Measurements from ENCODE around the gene ADAM23.
A peak's percentile ranks its signal among the peaks of the same experiment; 100 is the strongest.

The ADAM23 gene

GRCh38 chr2:206432193-206433082 is 10.9 kb upstream of the ADAM23 start:
- no peak for DNase-seq (ENCODE audit: low spot score)

DNA sequence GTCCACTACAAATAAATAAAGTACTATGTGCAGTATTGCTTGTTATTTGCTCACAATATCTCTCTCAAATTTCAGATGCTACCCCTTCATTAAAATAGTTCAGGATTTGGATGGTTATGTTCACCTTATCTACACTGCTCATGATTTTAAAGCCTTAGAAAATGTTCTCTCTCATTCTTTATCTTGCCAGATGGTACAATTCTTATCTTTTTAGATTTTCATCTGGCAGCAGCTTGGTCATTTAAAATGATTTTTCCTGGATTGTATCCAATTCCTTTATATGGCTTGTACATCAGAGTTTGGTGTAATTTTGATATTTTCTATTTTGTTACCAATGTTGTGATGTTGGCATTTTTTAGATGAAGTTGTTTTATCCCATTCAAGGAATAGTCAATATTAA is 10.1 kb upstream of the ADAM23 start:
- TF ChIP-seq, protein P1, sequence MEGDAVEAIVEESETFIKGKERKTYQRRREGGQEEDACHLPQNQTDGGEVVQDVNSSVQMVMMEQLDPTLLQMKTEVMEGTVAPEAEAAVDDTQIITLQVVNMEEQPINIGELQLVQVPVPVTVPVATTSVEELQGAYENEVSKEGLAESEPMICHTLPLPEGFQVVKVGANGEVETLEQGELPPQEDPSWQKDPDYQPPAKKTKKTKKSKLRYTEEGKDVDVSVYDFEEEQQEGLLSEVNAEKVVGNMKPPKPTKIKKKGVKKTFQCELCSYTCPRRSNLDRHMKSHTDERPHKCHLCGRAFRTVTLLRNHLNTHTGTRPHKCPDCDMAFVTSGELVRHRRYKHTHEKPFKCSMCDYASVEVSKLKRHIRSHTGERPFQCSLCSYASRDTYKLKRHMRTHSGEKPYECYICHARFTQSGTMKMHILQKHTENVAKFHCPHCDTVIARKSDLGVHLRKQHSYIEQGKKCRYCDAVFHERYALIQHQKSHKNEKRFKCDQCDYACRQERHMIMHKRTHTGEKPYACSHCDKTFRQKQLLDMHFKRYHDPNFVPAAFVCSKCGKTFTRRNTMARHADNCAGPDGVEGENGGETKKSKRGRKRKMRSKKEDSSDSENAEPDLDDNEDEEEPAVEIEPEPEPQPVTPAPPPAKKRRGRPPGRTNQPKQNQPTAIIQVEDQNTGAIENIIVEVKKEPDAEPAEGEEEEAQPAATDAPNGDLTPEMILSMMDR (IDR thresholded peaks at IDR 0.05; ENCODE audit: extremely low read depth, missing control alignments), result no peak

More at GRCh38 chr2:206432193-206433082, 10.9 kb upstream of the ADAM23 start:
- TF ChIP-seq, protein P1 (IDR thresholded peaks at IDR 0.05; ENCODE audit: extremely low read depth, missing control alignments), result no peak

DNA sequence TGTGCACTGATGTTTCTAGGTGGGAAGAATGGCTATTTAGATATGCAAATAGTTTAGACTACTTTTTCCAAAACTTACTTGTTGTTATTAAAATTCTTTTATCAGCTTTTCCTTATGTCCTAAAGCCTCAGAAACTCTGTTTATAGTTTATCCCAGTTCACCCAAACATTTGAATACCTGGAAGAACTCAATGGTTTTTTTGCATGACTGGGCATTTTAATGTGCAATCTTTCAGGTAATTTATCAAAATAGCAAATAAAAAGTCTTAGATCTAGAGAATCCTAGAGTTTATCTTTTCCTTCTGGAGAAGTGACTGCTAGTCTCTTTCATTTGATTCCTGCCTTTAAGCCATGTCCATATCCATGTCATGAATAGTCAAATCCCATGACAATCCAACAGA is 9.6 kb upstream of the ADAM23 start:
- no peak for DNase-seq (ENCODE audit: low spot score)
- TF ChIP-seq, protein P1 (IDR thresholded peaks at IDR 0.05; ENCODE audit: extremely low read depth, missing control alignments), result no peak

More for the DNA sequence above, 10.1 kb upstream of the ADAM23 start:
- no peak for DNase-seq (ENCODE audit: low spot score)

DNA sequence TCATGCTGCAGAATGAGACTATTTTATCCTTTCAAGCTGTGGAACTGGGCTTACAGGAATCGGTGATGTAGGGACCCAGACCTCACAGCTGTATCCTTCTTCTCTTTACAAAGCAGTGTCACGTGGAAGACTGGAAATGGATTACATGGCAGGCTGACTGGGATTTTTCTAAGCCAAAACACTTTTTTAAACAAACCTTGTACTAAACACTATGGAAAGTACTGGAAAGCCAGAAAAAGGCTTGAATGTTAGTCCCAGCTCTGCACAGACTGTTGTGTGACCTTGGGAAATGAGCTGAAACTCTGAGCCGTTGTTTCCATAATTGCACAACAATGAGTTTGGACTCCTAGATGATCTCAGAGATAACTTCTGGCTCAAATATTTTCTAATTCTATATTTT is 7.6 kb upstream of the ADAM23 start:
- no peak for DNase-seq (ENCODE audit: low spot score)

DNA sequence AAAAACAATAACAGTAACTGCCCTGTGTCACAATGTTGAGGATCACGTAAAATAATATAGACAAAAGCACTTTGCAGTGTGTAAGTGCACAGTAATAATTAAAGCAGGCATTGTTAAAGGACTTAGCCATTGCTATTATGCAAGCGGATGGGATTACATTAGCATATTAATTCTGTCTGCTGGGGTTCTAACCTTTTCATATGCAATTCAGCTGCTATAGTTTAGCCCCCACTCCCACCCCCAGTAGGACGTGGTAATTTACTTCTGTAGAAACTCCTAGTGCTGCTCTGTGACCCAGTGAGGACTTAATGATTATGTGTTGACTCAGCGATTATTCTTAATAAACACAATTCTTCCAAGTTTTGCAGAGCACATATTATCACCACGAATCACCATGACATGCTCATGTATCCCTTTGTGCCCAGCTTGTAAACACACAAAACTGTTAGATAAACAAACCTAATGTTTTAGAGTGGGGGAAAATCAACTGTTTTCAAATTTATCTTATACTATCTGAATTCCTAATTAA is 5.1 kb upstream of the ADAM23 start:
- TF ChIP-seq, protein P1 (IDR thresholded peaks at IDR 0.05; ENCODE audit: extremely low read depth, missing control alignments), result no peak
- DNase-seq (ENCODE audit: low spot score), result no peak

More for the DNA sequence above, 7.6 kb upstream of the ADAM23 start:
- TF ChIP-seq, protein P1 (IDR thresholded peaks at IDR 0.05; ENCODE audit: extremely low read depth, missing control alignments), result no peak

- peak; percentile 38 for DNase-seq (ENCODE audit: low spot score)
- TF ChIP-seq, protein P1 (IDR thresholded peaks at IDR 0.05; ENCODE audit: extremely low read depth, missing control alignments), result no peak
Observed at GRCh38 chr2:206442474-206442832, 879 bp upstream of the ADAM23 start.

Measured in GM20000 (cell line).